Mammary epithelial cell (primary cell): ENCODE data around the gene GFRA1.

Source experiments
- EZH2 ChIP-seq: IDR thresholded peaks from 2 replicates; pipeline ENCODE4 v1.6.1; 2012; ENCODE audit warnings: low read length, inconsistent platforms, borderline replicate concordance
- TF ChIP-seq, protein P1 (sequence below), 2 donors: IDR thresholded peaks in 1 of 2; conservative IDR thresholded peaks in 1 of 2; 2 replicates each; pipeline ENCODE4 v1.5.1; 2011 to 2012; ENCODE audit warnings: inconsistent platforms in 2 of 2, low read length in 2 of 2, mild to moderate bottlenecking in 2 of 2, control low read depth in 1 of 2, low read depth in 1 of 2; ENCODE audit not compliant: insufficient read depth in 1 of 2; ENCODE audit errors: extremely low read depth in 1 of 2

DNA sequence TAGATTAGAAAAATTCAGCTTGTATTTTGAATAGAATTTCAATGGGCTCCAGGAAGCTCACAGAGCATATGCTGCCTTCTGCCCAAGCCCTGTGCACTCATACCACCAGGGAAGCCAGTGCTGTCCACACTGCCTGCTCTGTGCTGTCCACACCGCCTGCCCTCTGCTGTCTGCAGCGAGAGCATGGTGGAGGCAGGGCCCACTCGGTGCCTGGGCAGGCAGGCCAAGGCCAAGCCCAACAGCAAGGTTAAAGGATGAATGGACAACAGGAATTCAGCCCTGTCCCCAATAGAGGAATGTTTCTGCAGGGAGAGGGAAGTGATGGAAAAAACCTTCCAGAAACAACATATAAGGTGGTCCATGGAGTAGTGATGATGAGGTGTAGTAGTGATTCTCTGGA, 146.8 kb downstream of the GFRA1 start:
- TF ChIP-seq, protein P1, sequence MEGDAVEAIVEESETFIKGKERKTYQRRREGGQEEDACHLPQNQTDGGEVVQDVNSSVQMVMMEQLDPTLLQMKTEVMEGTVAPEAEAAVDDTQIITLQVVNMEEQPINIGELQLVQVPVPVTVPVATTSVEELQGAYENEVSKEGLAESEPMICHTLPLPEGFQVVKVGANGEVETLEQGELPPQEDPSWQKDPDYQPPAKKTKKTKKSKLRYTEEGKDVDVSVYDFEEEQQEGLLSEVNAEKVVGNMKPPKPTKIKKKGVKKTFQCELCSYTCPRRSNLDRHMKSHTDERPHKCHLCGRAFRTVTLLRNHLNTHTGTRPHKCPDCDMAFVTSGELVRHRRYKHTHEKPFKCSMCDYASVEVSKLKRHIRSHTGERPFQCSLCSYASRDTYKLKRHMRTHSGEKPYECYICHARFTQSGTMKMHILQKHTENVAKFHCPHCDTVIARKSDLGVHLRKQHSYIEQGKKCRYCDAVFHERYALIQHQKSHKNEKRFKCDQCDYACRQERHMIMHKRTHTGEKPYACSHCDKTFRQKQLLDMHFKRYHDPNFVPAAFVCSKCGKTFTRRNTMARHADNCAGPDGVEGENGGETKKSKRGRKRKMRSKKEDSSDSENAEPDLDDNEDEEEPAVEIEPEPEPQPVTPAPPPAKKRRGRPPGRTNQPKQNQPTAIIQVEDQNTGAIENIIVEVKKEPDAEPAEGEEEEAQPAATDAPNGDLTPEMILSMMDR (conservative IDR thresholded peaks at IDR 0.05 in 1 of 2, IDR thresholded peaks at IDR 0.05 in 1 of 2; ENCODE audit: extremely low read depth in 1 of 2, insufficient read depth in 1 of 2, low read depth in 1 of 2, low read length in 2 of 2): no peak
- TF ChIP-seq EZH2: no peak
